Stomach (tissue), 4 donors: Measurements from ENCODE around the gene UBB.

Experiments used
- POLR2A ChIP-seq, 4 donors: fragments of 450-650 bp; IDR thresholded peaks; one replicate each; pipeline ENCODE4 v1.6.1; 2016; ENCODE audit warnings: antibody characterized with exemption in 4 of 4, control low read depth in 2 of 4, mild to moderate bottlenecking in 1 of 4, moderate library complexity in 1 of 4
- POLR2AphosphoS5 ChIP-seq, 3 donors: sonication (generic); formaldehyde crosslinking; IDR thresholded peaks; one replicate each; pipeline ENCODE4 v1.6.1; 2016; ENCODE audit warnings: antibody characterized with exemption in 3 of 3
- TF ChIP-seq, protein P1 (sequence below), 7 experiments: fragments of 450-650 bp in 4 of 7; fragments of 200-600 bp in 3 of 7; sonication (generic) in 3 of 7; IDR thresholded peaks; one replicate each; pipeline ENCODE4 v1.5.1; 2016 to 2019; ENCODE audit warnings: antibody characterized with exemption in 7 of 7, control low read depth in 2 of 7, mild to moderate bottlenecking in 1 of 7

- TF ChIP-seq POLR2A (IDR thresholded peaks at IDR 0.05) = no peak
- TF ChIP-seq, protein P1, sequence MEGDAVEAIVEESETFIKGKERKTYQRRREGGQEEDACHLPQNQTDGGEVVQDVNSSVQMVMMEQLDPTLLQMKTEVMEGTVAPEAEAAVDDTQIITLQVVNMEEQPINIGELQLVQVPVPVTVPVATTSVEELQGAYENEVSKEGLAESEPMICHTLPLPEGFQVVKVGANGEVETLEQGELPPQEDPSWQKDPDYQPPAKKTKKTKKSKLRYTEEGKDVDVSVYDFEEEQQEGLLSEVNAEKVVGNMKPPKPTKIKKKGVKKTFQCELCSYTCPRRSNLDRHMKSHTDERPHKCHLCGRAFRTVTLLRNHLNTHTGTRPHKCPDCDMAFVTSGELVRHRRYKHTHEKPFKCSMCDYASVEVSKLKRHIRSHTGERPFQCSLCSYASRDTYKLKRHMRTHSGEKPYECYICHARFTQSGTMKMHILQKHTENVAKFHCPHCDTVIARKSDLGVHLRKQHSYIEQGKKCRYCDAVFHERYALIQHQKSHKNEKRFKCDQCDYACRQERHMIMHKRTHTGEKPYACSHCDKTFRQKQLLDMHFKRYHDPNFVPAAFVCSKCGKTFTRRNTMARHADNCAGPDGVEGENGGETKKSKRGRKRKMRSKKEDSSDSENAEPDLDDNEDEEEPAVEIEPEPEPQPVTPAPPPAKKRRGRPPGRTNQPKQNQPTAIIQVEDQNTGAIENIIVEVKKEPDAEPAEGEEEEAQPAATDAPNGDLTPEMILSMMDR (IDR thresholded peaks at IDR 0.05) = no peak
- no peak for TF ChIP-seq POLR2AphosphoS5 (IDR thresholded peaks at IDR 0.05)
These were observed 27.2 kb downstream of the UBB start for GRCh38 chr17:16407911-16408588.
